Kidney (tissue), 14 donors: ENCODE results near the gene CLCNKA. TPM values are rescaled to one million over a fixed set of nuclear protein-coding genes. Genes with fewer than 3 reads are reported as not detected.

ENCODE experiments used
- DNase-seq, 5 donors: peaks; one replicate each; pipeline ENCODE4 v3.0.0-alpha.2; 2013 to 2020
- FAIRE-seq: peaks from 2 replicates; lab custom pipeline; 2012; peaks lifted over from hg19 to GRCh38; lab: Jason Lieb, UNC
- H3K27ac ChIP-seq, 2 donors: one replicate each; pipeline ENCODE4 v1.7.0; 2013; ENCODE audit warnings: low read depth in 2 of 2, low read length in 2 of 2, inconsistent platforms in 1 of 2
- H3K27me3 ChIP-seq: one replicate; pipeline ENCODE4 v1.7.1; 2013; ENCODE audit warnings: low read length, inconsistent platforms; ENCODE audit not compliant: control insufficient read depth, insufficient read depth
- H3K36me3 ChIP-seq, 3 donors: one replicate each; pipeline versions ENCODE4 v1.7.0 to v1.7.1; 2013; ENCODE audit warnings: low read length in 3 of 3, control low read depth in 1 of 3, inconsistent platforms in 1 of 3; ENCODE audit not compliant: insufficient read depth in 3 of 3, control insufficient read depth in 2 of 3
- H3K4me1 ChIP-seq, 3 donors: one replicate each; pipeline versions ENCODE4 v1.7.0 to v1.7.1; 2013; ENCODE audit warnings: low read length in 3 of 3, inconsistent platforms in 1 of 3, low read depth in 1 of 3; ENCODE audit not compliant: control insufficient read depth in 2 of 3, insufficient read depth in 2 of 3
- H3K4me3 ChIP-seq, 3 donors: one replicate each; pipeline versions ENCODE4 v1.7.0 to v1.8.1; 2013; ENCODE audit warnings: low read length in 3 of 3, control low read depth in 1 of 3, inconsistent platforms in 1 of 3
- H3K9ac ChIP-seq, 3 donors: one replicate each; pipeline versions ENCODE4 v1.7.0 to v1.7.1; 2013; ENCODE audit warnings: low read length in 3 of 3, control low read depth in 1 of 3, inconsistent platforms in 1 of 3
- H3K9me3 ChIP-seq, 3 donors: one replicate each; pipeline versions ENCODE4 v1.7.0 to v1.7.1; 2013; ENCODE audit warnings: low read length in 3 of 3, control low read depth in 1 of 3, inconsistent platforms in 1 of 3; ENCODE audit not compliant: control insufficient read depth in 2 of 3, insufficient read depth in 1 of 3
- CTCF ChIP-seq: IDR thresholded peaks from 3 replicates; pipeline ENCODE4 v1.5.1; 2012; ENCODE audit warnings: mild to moderate bottlenecking, moderate library complexity, borderline replicate concordance; ENCODE audit not compliant: insufficient read depth; ENCODE audit errors: extremely low read depth
- intact Hi-C: fragments of 100-400 bp; cut with DNase I; formaldehyde crosslinking; loops from one replicate; pipeline ENCODE4 v1.11.1; 2022
- polyA plus RNA-seq: library from polyadenylated mRNA; stranded (reverse); fragments of 350-450 nt; fragmentation: Illumina TruSeq; extraction: RNeasy Lipid Tissue Mini Kit (QIAGEN cat#74804); gene quantifications from one replicate; pipeline ENCODE4 v1.2.3, GENCODE V29; 2014; ENCODE audit warnings: low read depth, low replicate concordance; ENCODE audit not compliant: insufficient read depth
- total RNA-seq: library from RNA; stranded (reverse); fragmentation: NEBNext Ultra II Directional; extraction: Animal tissue kit (Norgen Biotek cat#: 25700); gene quantifications from one replicate; pipeline ENCODE4 v1.2.1, GENCODE V29; 2021
- donor health status: control.
- donor health status: control.
- donor health status: control.
- donor health status: control.
- donor health status: control.
- donor health status: DM: yes; HTN: yes; CAD: no.
- donor health status: Normal renal cell carcinoma (clear cell type).

Gene CLCNKA
- total and polyA plus RNA-seq, 2 donors from 2014 or later, result 7.8 to 187 TPM

DNA sequence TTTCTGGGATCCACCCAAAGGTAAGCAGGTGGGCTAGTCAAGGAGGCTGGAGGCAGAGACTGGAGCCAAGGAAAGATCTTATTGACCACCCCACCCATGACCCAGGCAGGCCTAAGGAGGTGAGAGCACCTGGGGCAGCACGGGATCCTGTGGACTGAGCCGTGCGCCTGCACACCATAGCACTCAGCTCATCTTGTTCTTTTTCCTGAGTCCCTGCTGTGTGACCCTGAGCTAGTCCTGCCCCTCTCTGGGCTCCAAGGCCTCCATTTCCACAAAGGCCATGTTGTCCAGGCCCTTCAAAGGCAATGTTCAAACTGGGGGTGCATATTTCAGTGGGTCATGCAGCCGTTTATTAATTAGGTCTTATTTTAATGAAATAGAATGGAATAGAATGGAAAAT is 44.4 kb downstream of the CLCNKA start:
- Histone ChIP-seq H3K4me3 (no peak overlapping the region), H3K36me3 (no peaks in the 10 kb centered on the region), H3K27me3 (no peaks in the 10 kb centered on the region), H3K9ac (no peak overlapping the region), H3K27ac (no peak overlapping the region), H3K9me3 (no peaks in the 10 kb centered on the region), H3K4me1 (peaks cover 0 to 28% (median 26%) of the 10 kb centered on the region in 3 donors)
- TF ChIP-seq CTCF, result no peak
- intact Hi-C loops, result no loop called here
- no peak for FAIRE-seq
- DNase-seq, result no peak

- Histone ChIP-seq H3K9me3 (no peaks in the 10 kb centered on the region), H3K27me3 (no peaks in the 10 kb centered on the region), H3K4me3 (no peak overlapping the region), H3K27ac (peak overlapping the region; percentile 11 to 60), H3K36me3 (no peaks in the 10 kb centered on the region), H3K4me1 (peaks cover 0 to 28% (median 26%) of the 10 kb centered on the region in 3 donors), H3K9ac (peak overlapping the region in 1 of 3 donors; percentile 42)
- intact Hi-C loops, result no loop called here
- no peak for TF ChIP-seq CTCF
- DNase-seq, result peak; percentile 88 to 93 (median 90)
- no peak for FAIRE-seq
Observed at GRCh38 chr1:16067127-16067768, 45.4 kb downstream of the CLCNKA start.

- intact Hi-C loops, result no loop called here
- Histone ChIP-seq H3K27ac (peak overlapping the region; percentile 5 to 60), H3K9me3 (no peaks in the 10 kb centered on the region), H3K9ac (peak overlapping the region in 1 of 3 donors; percentile 42), H3K27me3 (no peaks in the 10 kb centered on the region), H3K4me1 (peaks cover 0 to 28% (median 26%) of the 10 kb centered on the region in 3 donors), H3K36me3 (no peaks in the 10 kb centered on the region), H3K4me3 (no peak overlapping the region)
- TF ChIP-seq CTCF, result no peak
- no peak for FAIRE-seq
- DNase-seq, result peak in 1 of 5 donors; percentile 45
Observed at GRCh38 chr1:16067933-16068332, 46.1 kb downstream of the CLCNKA start.
